ENCODE data around the gene SCUBE1. TPM values are rescaled to one million over a fixed set of nuclear protein-coding genes. Genes with fewer than 3 reads are reported as not detected.
A peak's percentile ranks its signal among the peaks of the same experiment; 100 is the strongest.

The SCUBE1 gene
- total RNA-seq, 4 donors from 2014 or later: 33.3 to 109 (median 66.3) TPM

DNA sequence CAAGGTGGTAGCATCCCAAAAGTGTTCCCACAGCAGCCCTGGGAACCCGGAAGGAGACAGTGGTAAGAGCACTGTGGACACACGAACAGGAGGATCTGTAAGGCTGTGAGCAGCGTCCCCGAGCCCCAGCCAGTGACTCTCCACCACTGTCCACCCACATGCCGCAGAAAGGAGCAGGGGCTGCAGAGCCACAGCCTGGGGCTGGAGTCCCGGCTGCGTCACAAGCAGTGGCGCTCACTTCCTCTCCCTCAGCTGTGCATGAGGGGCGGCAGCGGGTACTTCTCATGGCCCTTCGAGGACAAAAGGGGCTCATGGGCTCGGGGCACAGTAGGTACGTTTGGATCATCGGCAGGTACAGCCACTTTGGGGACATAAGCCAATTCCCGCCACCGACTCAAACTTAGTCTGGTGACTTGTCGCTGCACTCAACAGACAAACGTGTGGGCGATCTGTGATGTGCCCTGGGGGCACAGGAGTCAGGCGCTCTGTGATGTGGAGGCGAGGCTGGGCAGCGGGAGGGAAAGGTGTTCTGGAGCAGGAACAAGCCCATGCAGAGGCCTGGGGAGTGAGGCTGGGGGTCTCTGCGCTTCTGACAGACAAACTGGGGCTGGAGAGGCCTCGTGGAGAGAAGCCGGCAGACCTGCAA, 68.5 kb downstream of the SCUBE1 start:
- no peak overlapping the region for H3K27ac ChIP-seq (replicated peaks in 1 of 4)
- H3K27me3 ChIP-seq: peaks cover 0 to 12% (median 0%) of the 10 kb centered on the region in 4 donors
- peaks cover 0 to 28% (median 6%) of the 10 kb centered on the region in 4 donors for H3K4me1 ChIP-seq
- no peak for DNase-seq (ENCODE audit: extremely low spot score)
- intact Hi-C loops (cut with DNase I): loop anchor here (1.0 to 2.0 kb wide), 2 partner anchors 72 to 110 kb away; no protein-coding TSS in a partner anchor
- no peak overlapping the region for H3K4me3 ChIP-seq
- TF ChIP-seq POLR2A (IDR thresholded peaks at IDR 0.05; ENCODE audit: low read depth) (no peak), EP300 (IDR thresholded peaks at IDR 0.05) (no peak), POLR2AphosphoS5 (IDR thresholded peaks at IDR 0.05) (no peak)
- TF ChIP-seq, protein P1, sequence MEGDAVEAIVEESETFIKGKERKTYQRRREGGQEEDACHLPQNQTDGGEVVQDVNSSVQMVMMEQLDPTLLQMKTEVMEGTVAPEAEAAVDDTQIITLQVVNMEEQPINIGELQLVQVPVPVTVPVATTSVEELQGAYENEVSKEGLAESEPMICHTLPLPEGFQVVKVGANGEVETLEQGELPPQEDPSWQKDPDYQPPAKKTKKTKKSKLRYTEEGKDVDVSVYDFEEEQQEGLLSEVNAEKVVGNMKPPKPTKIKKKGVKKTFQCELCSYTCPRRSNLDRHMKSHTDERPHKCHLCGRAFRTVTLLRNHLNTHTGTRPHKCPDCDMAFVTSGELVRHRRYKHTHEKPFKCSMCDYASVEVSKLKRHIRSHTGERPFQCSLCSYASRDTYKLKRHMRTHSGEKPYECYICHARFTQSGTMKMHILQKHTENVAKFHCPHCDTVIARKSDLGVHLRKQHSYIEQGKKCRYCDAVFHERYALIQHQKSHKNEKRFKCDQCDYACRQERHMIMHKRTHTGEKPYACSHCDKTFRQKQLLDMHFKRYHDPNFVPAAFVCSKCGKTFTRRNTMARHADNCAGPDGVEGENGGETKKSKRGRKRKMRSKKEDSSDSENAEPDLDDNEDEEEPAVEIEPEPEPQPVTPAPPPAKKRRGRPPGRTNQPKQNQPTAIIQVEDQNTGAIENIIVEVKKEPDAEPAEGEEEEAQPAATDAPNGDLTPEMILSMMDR (IDR thresholded peaks at IDR 0.05): no peak
- H3K36me3 ChIP-seq: no peaks in the 10 kb centered on the region
- WGBS: 85% methylated on average over 22 of the region's 25 CpGs
- H3K9me3 ChIP-seq: no peaks in the 10 kb centered on the region

DNA sequence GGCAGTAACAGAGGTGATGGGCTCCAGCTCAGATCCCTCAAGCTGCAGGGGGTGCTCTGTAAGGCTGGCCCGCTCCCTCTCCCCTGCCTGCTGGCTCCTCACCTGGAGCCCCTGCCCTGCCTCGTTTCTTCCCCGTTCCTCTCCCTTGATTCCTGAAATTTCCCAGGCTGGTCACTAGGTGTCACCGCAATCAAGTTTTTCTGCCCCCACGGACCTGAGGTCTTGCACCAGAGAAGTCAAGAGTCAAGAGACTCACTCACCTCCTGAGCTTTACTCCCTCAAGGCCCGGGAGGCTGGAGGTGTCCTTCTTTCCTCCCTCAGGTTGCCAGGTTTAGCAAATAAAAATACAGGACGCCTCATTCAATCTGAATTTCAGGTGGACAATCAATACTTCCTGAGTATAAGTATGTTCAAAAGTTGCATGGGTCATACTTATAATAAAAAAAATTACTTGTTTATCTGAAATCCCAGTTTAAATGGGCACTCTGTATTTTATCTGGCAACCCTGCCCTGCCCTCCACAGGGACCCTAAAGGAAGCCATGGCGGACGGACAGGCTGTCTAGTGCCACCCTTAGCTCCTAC, 69.2 kb downstream of the SCUBE1 start:
- 32% methylated on average over 9 of the region's 9 CpGs for WGBS
- H3K27ac ChIP-seq (replicated peaks in 1 of 4): no peak overlapping the region
- H3K4me3 ChIP-seq: no peak overlapping the region
- peaks cover 0 to 20% (median 0%) of the 10 kb centered on the region in 4 donors for H3K27me3 ChIP-seq
- no peaks in the 10 kb centered on the region for H3K36me3 ChIP-seq
- H3K4me1 ChIP-seq: peaks cover 0 to 26% (median 6%) of the 10 kb centered on the region in 4 donors
- no peak for TF ChIP-seq POLR2AphosphoS5 (IDR thresholded peaks at IDR 0.05)
- TF ChIP-seq, protein P1 (IDR thresholded peaks at IDR 0.05): peak; percentile 61 to 82 (median 80)
- intact Hi-C loops (cut with DNase I): loop anchor here (1.0 to 2.0 kb wide), 2 partner anchors 72 to 111 kb away; no protein-coding TSS in a partner anchor
- H3K9me3 ChIP-seq: no peaks in the 10 kb centered on the region
- DNase-seq (ENCODE audit: extremely low spot score): no peak

DNA sequence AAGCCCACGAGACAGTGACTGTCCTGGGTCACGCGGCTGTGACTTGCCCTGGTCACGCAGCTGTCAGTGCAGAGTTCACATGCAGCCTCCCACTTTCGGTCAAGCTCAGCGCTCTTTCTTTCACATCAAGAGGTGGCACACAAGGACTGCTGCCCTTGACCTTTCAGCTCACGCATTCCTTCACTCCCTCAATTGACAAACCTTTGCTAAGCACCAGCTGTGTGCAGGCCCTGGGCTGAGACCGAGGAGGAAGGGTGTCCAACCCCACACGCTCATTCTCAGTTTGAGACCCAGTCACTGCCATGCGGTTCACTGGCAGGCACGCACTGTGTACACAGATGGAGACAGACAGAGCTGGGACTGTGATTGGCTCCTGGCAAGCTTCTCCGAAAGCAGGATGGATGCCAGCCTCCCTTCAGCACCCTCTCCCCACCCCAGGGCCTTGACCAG, 70.3 kb downstream of the SCUBE1 start:
- no peak for DNase-seq (ENCODE audit: extremely low spot score)
- no peak overlapping the region for H3K27ac ChIP-seq (replicated peaks in 1 of 4)
- intact Hi-C loops (cut with DNase I): no loop called here
- H3K27me3 ChIP-seq: peaks cover 0 to 29% (median 0%) of the 10 kb centered on the region in 4 donors
- TF ChIP-seq EP300 (IDR thresholded peaks at IDR 0.05) (no peak), POLR2A (IDR thresholded peaks at IDR 0.05; ENCODE audit: low read depth) (no peak), POLR2AphosphoS5 (IDR thresholded peaks at IDR 0.05) (no peak)
- TF ChIP-seq, protein P1 (IDR thresholded peaks at IDR 0.05): no peak
- H3K4me3 ChIP-seq: no peak overlapping the region
- H3K4me1 ChIP-seq: peaks cover 0 to 15% (median 6%) of the 10 kb centered on the region in 4 donors
- WGBS: 66% methylated on average over 12 of the region's 12 CpGs
- H3K36me3 ChIP-seq: no peaks in the 10 kb centered on the region
- no peaks in the 10 kb centered on the region for H3K9me3 ChIP-seq

DNA sequence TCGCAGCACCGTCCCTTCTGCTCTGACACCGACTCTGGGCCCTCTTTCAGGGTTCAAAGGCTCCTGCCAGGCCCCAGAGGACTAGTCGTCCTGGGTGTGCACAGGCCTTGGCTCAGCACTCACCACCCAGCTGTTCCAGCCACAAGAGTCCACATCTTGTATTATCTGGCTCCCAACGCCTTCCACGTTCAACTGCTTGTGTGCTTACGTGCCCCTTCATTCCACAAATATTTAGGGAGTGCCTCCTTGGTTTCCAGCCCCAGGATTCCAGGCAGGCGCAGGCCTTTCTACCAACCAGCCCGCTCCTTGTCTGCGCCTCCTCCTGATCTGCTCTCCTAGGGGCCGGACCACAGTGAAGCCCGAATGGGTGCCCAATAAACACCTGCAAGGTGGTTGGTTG, 70.9 kb downstream of the SCUBE1 start:
- Histone ChIP-seq H3K4me1 (peaks cover 0 to 12% (median 6%) of the 10 kb centered on the region in 4 donors), H3K36me3 (no peaks in the 10 kb centered on the region), H3K27ac (replicated peaks in 1 of 4) (no peak overlapping the region), H3K27me3 (peaks cover 0 to 33% (median 0%) of the 10 kb centered on the region in 4 donors), H3K9me3 (no peaks in the 10 kb centered on the region), H3K4me3 (no peak overlapping the region)
- intact Hi-C loops (cut with DNase I): no loop called here
- TF ChIP-seq POLR2A (IDR thresholded peaks at IDR 0.05; ENCODE audit: low read depth) (no peak), POLR2AphosphoS5 (IDR thresholded peaks at IDR 0.05) (no peak), EP300 (IDR thresholded peaks at IDR 0.05) (no peak)
- TF ChIP-seq, protein P1 (IDR thresholded peaks at IDR 0.05): no peak
- WGBS: 84% methylated on average over 12 of the region's 12 CpGs
- no peak for DNase-seq (ENCODE audit: extremely low spot score)
